HG03354 (cell line): ENCODE results near the gene PLPPR3.
A peak's percentile ranks its signal among the peaks of the same experiment; 100 is the strongest.

Experiments
- ATAC-seq: cut with Tn5 transposase; IDR thresholded peaks from one replicate; pipeline ENCODE4 v1.9.1; 2021; ENCODE audit warnings: mild to moderate bottlenecking; ENCODE audit not compliant: unreplicated experiment, poor library complexity, severe bottlenecking

Gene PLPPR3

DNA sequence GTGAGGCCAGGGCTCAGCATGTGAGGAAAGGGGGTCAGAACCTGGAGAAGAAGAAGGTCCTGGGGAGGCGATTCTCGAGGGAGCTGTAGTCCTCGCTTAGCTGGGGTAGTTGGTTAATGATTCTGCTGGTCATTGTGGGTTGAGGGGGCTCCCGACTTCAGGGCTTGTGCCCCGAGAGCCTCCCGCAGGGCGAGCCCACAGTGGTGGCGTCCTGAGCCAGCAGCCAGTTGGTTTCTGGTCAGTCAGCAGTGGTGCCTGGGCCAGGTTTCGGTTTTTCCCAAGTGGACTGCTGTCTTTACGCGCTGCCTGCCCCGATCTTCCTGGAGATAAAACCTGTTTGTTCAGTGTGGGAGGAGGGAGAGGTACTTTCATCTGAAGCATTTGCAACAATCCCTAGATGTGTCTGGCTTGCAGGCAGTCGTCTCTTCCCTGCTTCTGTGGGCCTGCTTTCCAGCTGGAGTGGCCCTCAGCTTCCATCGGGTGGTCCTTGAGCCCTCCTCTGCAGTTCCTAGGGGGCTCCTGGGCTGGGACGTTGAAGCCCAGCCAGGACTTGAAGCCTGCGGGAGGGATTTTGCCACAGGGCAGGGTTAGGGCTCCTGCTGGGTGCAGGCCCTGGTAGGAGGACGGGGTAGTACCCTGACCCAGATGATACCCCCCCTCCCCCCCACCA is 21.3 kb downstream of the PLPPR3 start:
- ATAC-seq, result no peak

DNA sequence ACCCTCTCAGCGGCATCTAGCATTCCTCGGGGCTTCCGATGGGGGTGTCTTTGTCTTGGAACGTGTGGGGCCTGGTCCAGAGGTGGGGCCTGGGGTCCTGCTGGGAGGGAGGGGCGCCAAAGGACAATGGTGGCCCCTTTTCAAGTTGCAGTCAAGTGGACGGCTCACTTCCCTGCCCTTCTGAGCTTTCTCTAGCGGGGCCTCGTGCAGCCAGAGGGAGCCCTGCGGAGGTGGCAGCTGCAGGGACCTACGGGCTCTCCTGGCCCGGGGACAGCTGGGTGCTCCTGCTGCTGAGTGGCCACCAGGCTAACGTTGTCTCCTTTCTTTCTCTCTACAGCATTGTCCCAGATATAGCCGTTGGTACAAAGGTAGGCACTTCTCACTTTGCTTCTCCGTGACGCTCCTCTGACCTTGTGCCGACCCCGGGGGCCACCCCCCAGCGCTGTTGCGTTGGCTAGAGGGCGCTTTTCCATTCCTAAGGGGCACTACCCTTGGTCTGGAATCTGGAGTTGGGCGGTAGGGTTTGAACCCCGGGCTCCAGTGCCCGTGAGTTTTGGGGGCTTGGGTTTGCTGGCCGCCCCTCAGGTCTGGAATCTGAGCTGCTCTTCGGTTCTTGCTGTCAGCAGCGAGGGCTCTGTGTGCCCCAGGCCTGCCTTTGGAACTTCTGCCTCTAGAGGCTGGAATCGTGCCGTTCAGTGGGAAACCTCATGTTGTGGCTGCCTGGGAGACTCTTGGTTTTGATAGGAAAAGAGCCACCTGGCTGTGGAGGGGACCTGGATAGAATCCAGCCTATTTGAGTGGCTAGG is 22.5 kb downstream of the PLPPR3 start:
- ATAC-seq, result no peak

DNA sequence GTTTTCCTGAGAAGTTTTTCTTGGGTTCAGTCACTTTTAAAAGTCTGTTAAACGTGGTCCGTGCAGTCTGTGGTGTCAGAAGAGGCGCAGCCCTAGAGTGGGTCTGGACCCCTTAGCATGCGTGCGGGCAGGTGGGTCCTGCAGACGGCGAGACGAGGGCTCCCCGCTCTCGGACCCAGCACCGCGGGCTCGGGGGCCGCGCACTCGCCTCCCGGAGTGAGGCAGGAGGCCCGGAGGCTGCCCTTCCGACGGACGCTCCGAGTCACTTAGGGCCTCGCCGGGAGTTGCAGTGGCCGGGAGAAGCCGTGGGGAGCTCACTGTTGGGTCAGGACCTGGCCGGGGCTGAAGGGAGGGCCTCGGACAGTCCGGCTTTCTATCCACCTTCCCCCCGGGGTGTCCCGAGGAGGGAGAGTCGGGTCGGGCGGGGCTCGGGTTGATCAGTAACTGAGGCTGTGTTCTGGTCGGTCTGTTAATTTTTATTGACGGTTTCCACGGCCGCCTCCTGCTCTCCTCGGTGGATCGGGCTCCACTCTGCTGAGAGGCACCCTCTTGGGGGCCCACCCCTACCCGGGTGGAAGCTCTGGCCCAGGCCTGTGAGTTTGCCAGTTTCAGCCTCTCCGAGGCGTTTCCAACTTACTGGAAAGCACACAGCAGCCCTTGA is 23.2 kb downstream of the PLPPR3 start:
- no peak for ATAC-seq

DNA sequence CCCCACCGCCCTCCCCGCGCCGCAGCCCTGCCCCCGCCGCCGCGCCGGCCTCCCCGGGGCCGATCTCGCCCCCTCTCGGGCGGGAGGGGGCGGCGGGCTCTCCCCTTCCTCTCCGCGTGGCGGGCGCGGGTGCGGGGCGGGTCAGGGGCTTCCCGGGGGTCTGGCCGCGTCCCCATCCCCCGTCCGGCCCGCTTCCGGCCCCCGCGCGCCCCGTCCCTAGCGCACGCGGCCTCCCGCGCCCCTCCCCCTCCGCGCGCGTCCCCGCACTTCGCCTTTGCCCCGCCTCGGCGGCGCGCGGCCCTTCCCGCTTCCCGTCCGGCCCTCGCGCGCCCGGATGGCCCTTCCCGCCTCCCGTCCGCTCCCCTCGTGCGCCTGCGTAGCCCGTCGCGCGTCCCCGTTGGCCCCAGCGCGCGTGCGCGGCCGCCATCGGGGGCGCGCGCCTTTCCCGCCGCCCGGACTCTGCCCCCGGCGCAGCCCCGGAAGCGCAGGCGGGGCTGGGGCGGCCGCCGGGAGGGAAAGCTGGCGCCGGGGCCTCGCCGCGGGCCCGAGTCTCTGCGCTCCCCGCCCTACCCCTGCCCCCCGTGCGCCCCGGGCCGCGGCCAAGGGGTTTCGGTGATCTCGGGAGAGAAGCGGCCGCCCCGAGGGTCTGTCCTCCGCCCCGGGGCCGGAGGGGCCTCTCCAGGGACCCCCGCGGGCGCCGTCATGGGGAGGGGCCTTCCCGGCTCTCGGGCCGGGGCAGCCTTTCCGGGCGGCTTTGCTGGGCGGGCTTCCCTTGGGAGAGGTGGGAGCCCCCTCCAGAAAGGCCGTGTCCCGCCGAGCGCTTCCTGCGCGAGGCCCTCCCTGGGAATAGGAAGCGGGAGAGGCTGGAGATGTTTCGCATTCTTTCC is 24.0 kb downstream of the PLPPR3 start:
- peak; percentile 43 for ATAC-seq

DNA sequence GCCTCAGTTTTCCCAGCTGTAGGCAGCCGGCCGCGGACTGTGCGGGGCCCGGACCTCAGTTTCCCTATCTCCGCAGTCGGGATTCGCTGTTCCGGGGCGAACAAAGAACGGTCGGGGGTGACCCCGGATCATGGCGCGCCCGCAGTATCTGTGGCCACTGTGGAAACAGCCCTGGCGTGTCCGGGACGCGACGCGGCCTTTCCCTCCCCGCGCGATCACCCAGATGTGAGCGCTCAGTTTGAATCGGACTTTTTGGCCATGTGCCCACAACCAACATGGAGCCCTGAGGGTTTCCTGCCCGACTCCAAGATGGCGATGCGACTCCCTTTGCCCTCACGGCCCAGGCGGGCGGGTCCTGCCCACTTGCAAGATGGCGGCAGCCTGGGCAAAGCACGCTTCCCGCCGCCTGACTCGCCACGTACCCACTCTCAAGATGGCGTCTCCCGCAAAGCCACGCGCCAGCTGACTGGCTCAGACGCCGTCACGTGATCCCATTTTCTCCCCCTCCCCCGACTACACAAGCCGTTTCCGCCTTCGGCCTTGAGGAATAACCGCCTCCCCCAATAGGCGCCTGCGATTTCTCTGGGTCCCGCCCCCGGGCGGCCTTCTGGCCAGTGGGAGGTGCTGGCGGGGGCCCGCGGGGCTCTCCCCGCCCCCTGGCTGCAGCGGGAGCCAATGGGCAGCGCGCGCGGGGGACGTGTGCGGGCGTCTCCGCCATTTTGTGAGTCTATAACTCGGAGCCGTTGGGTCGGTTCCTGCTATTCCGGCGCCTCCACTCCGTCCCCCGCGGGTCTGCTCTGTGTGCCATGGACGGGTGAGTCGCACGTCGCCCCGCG is 24.8 kb downstream of the PLPPR3 start, which contains the start of gene PTBP1:
Gene PTBP1, plus strand, starts transcription at position 761 of the 836 bp plus-strand sequence. Its CDS starts 46 bp downstream, at position 807.
- ATAC-seq, result peak; percentile 76

DNA sequence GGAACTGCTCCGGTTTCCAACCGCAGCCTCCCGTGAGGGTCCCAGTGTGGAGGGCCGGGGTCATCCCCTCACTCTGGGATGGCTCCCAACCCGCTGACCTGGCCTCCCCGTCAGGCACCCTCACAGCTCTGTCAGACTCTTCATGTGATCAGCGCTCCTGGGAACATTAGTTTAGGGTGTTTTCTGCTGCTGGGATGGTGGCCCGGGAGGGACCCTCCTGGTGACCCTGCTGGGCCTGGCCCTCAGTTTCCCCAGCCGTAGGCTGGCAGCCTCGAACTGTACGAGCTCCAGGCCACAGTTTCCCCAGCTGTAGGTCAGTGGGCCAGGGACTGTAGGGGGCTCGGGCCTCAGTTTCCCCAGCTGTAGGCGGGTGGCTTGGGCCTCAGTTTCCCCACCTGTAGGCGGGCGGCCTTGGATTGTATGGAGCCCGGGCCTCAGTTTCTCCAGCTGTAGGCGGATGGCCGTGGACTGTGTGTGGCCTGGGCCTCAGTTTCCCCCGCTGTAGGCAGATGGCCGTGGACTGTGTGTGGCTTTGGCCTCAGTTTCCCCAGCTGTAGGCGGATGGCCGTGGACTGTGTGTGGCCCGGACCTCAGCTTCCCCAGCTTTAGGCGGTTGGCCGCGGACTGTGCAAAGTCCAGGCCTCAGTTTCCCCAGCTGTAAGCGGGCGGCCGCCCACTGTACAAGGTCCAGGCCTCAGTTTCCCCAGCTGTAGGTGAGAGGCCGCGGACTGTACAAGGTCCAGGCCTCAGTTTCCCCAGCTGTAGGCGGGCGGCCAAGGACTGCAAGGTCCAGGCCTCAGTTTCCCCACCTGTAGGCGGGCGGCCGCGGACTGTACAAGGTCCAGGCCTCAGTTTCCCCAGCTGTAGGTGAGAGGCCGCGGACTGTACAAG is 25.8 kb downstream of the PLPPR3 start:
- no peak for ATAC-seq

DNA sequence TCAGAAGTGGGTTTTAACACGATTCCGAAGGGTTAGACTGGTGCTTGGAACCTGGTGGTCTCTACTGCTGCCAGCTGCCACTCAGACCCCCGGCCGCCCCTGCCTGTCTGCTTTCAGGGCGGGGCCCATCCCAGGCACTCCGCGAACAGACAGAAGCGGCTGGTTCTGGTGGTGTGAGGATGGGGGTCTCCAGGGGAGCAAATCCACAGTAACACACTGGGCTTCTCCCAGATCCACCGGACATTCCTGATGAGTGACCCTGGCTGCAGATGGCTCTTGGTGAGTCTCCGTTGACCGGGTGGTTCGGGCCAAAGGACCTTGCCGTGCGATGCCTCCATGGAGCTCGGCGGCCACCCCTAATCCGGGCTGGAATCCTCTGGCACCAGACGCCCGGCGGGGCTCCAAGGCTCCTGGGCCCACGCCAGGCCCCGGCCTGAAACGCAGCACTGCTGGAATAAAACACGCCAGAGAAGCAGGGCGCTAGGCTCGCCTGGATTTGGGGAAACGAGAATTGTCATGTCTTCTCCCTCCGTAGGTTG is 26.6 kb downstream of the PLPPR3 start:
- no peak for ATAC-seq

DNA sequence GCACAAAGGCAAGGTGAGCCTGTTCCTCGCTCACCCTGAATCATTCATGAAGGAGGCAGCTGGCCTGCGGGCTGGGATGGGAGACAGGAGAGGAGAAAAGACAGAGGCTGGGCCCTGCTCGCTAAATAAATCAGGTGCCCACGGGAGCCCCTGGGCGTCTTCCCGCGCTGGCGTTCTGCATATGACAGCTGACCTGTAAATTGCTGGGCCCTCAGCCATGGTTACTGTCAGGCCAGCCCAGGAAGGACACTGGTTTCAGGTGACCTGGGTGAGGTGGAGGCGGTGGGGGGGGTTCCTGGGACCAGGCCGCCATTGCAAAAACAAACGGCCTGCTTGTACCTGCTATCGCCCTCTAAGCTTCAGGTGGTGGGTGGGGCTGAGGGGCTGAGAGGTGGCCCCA is 27.9 kb downstream of the PLPPR3 start:
- ATAC-seq, result no peak

DNA sequence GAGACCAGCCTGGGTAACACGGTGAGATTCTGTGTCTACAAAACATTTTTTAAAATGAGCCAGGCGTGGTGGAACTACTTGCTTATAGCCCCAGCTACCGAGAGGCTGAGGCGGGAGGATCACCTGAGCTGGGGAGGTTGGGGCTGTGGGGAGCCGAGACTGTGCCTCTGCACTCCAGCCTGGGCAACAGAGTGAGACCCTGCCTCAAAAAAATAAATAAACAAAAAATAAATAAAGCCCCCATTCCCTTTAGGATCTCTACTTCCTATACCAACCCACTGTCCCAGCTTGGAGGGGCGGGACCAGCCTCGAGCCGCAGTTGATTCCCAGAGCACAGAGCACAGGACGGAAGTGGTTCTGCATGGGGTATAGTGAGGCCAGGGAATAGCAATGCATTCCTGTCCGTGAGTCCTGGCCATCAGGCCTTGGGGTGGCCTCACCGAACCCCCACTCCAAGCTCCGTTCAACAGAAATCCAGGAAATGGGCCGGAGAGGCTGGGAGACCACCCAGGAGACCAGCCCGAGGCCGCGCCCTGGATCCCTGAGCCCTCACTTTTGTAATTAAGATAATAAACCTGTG is 29.4 kb downstream of the PLPPR3 start:
- no peak for ATAC-seq

DNA sequence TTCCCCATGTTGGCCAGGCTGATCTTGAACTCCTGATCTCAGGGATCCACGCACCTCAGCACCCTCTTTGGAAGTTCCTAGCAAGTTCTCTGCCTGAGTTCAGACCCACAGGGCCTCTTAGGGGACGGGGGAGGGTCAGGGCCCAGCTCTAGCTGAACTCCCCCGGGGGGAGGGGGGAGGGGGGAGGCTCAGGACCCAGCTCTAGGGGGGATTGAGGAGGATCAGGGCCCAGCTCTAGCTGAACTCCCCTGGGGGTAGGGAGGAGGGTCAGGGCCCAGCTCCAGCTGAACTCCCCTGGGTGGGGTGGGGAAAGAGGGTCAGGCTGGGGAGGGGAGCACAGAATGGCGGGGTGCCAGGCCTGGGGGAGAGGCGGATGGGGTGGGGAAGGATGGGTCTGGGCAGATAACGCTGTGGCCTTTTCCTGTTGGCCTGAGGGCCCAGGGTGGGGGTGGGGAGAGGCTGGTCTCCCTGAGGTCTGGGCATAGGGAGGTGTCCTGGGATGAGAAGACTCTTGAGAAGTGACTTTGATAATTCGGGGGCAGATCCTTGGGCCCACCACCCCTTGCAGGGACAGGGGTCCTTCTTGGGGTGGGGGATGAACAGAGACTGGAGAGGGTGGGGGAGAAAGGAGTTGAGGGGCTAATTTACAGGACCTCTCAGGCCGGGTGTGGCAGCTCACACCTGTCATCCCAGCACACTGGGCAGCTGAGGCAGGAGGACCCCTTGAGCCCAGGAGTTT is 30.0 kb downstream of the PLPPR3 start:
- ATAC-seq, result no peak

DNA sequence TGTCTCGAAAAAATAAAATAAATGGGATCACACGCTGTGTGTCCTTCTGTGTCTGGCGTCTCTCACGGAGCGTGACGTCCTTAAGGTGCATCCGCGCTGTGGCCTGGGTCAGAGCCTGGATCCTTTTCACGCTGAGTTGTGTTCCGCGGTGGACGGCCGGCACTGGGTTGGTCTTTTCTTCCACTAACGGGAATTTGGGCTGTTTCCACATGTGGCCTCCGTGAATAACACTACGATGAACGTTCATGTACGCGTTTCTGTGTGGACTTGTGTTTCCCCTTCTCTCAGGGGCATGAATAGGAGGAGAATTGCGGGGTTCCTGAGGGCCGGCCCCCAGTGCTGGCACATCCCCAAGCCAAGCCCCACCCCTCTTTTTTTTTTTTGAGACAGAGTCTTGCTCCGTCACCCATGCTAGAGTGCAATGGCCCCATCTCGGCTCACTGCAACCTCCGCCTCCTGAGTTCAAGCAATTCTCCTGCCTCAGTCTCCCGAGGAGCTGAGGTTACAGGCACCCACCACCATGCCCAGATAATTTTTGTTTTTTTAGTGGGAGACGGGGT is 30.7 kb downstream of the PLPPR3 start:
- no peak for ATAC-seq

DNA sequence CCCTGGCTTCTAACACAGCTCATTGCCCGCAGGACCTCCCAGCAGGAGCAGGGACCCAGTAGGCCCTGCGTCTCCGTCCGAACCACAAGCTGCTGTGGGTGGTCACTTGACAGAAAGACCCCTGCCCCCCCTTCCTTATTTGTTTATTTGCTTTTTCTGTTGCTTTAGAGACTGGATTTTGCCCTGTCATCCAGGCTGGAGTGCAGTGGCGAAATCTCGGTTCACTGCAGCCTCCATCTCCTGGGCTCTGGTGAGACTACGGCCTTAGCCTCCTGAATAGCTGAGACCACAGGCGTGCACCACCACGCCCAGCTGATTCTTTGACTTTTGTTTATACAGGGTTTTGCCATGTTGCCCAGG is 32.1 kb downstream of the PLPPR3 start:
- ATAC-seq, result no peak

DNA sequence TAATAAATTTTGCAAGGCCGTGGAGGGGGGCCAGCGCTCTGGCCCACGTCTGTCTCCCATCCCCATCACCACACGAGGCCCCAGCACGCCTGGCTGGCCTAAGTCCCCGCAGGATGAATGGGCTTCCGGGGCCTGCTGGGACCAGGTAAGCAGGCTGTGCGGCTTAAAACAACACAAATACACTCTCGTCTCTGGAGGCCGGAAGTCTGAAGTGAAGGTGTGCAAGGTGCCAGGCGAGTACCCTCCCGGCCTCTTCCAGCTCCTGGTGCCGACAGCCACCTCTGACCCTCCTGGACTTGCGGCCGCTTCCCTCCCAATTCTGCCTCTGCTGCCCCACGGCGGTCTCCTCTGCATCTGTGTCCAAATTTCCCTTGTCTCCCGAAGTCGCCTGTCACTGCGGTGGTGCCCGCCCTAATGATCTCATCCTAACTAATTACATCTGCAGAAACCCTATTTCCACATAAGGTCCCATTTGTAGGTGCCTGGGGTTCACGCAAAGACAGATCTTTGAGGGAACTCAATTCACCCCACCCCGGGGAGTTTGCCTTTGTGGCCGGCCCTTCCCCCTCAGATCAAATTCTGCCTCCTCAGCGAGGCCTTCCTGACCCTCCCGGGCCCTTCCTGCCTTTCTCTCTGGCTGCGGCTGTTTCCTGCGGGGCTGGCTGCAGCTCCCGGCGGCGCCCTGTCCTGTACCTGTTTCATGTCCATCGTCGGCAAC is 32.6 kb downstream of the PLPPR3 start:
- ATAC-seq, result no peak

DNA sequence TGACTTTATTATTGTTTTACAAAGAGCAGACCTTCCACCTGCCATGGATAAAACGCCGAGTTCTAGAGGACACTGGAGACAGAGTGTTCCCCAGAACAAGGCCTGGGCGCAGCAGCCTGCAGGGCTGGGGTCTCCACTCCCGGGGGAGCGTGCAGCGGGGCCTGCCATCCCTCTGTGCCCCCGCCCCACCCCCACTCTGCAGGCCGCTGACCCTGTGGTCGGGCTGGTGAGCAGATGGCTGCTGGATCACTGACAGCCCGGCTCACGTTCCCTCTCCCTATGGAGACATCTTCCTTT is 33.1 kb downstream of the PLPPR3 start:
- ATAC-seq, result no peak

DNA sequence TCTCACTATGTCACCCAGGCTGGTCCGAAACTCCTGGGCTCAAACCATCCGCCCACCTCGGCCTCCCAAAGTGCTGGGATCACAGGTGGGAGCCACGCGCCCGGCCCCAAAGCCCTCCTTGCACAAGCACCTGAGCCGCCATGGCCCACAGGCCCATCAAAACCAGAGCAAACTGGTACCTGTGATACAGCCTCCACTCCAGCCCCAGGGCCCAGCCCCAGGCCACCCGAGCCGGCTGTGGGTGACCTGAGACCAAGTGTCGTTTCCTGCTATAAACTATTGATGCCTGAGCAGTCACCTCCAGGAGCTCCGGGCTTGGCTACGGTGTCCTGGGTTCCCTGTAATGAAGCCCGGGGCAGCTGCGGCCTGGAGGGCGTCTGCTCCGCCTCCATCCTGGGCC is 34.2 kb downstream of the PLPPR3 start:
- ATAC-seq, result no peak

DNA sequence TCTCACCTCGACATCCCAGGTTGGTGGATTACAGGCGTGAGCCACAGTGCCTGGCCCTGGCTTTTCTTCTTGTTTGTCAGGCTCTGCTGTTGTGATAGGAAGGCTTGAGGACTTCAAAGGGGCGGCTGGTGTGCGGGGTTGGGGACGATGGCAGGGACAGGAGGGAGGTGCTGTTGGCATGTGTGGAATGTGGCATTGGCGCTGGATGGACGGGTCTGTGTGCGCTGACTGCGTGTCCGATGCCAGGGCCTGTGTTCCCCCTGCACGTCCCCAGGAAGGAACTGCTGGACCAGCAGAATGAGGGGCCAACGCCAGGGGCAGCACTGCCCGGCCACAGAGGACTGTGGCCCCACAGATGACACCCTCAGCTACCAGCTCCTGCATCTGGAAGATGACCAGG is 37.2 kb downstream of the PLPPR3 start:
- no peak for ATAC-seq
